Embryonic facial prominence (tissue), 1 donor: Measurements from ENCODE around the gene PRSS50.

Experiments
- DNase-seq: peaks from one replicate; pipeline ENCODE4 v3.0.0-alpha.2; 2016; ENCODE audit errors: extremely low spot score

Gene PRSS50

GRCh38 chr3:46670000-46670890 lies 47.4 kb downstream of the PRSS50 start:
- no peak for DNase-seq

- DNase-seq: no peak
Observed at GRCh38 chr3:46669191-46669999, 48.3 kb downstream of the PRSS50 start.

GRCh38 chr3:46668591-46668990 lies 49.1 kb downstream of the PRSS50 start:
- DNase-seq: no peak

GRCh38 chr3:46668116-46668515 lies 49.6 kb downstream of the PRSS50 start:
- DNase-seq: no peak

- no peak for DNase-seq
Observed at GRCh38 chr3:46667657-46668056, 50.0 kb downstream of the PRSS50 start.

GRCh38 chr3:46667061-46667621 lies 50.5 kb downstream of the PRSS50 start:
- DNase-seq: no peak

- no peak for DNase-seq
Observed at GRCh38 chr3:46666453-46666845, 51.2 kb downstream of the PRSS50 start.

- no peak for DNase-seq
Observed at GRCh38 chr3:46665763-46666452, 51.8 kb downstream of the PRSS50 start.

GRCh38 chr3:46664971-46665762 lies 52.5 kb downstream of the PRSS50 start:
- DNase-seq: no peak

- DNase-seq: no peak
Observed at GRCh38 chr3:46664188-46664970, 53.3 kb downstream of the PRSS50 start.

- no peak for DNase-seq
Observed at GRCh38 chr3:46663591-46664135, 54.0 kb downstream of the PRSS50 start.

GRCh38 chr3:46662771-46663551 lies 54.7 kb downstream of the PRSS50 start:
- DNase-seq: no peak
